Heart left ventricle (tissue), 16 donors: ENCODE results near the gene PALLD. TPM values are rescaled to one million over a fixed set of nuclear protein-coding genes. Genes with fewer than 3 reads are reported as not detected.

ENCODE experiments used
- ATAC-seq, 4 donors: fragments of 200-7000 bp; cut with Tn5 transposase; one replicate each; pipeline ENCODE4 v1.9.1; 2020 to 2022; ENCODE audit warnings: moderate library complexity in 4 of 4, mild to moderate bottlenecking in 3 of 4, moderate number of reproducible peaks in 1 of 4
- DNase-seq, 5 donors: peaks; one replicate each; pipeline ENCODE4 v3.0.0-alpha.2; 2020
- H3K27ac ChIP-seq, 12 donors: fragments of 200-600 bp; sonication (generic) in 4 of 12; one replicate each; pipeline versions ENCODE4 v1.5.0 to v1.8.0; 2016 to 2022; ENCODE audit warnings: mild to moderate bottlenecking in 2 of 12
- H3K27me3 ChIP-seq, 9 donors: fragments of 200-600 bp; sonication (generic) in 2 of 9; one replicate each; pipeline versions ENCODE4 v1.5.1 to v1.8.0; 2016 to 2022; ENCODE audit warnings: mild to moderate bottlenecking in 3 of 9
- H3K36me3 ChIP-seq, 9 donors: fragments of 200-600 bp; sonication (generic) in 2 of 9; one replicate each; pipeline versions ENCODE4 v1.5.0 to v1.8.0; 2018 to 2022; ENCODE audit warnings: mild to moderate bottlenecking in 2 of 9
- H3K4me1 ChIP-seq, 12 donors: fragments of 200-600 bp; sonication (generic) in 4 of 12; one replicate each; pipeline versions ENCODE4 v1.5.0 to v1.8.0; 2016 to 2022; ENCODE audit warnings: mild to moderate bottlenecking in 3 of 12
- H3K4me3 ChIP-seq, 12 donors: fragments of 200-600 bp; sonication (generic) in 4 of 12; one replicate each; pipeline versions ENCODE4 v1.5.0 to v1.8.0; 2017 to 2022; ENCODE audit warnings: mild to moderate bottlenecking in 9 of 12, moderate library complexity in 4 of 12
- H3K9me3 ChIP-seq, 12 donors: fragments of 200-600 bp; sonication (generic) in 4 of 12; one replicate each; pipeline versions ENCODE4 v1.5.0 to v1.8.0; 2016 to 2022; ENCODE audit warnings: mild to moderate bottlenecking in 1 of 12
- POLR2A ChIP-seq, 2 donors: fragments of 450-650 bp; IDR thresholded peaks; one replicate each; pipeline ENCODE4 v1.6.1; 2017; ENCODE audit warnings: antibody characterized with exemption in 2 of 2, mild to moderate bottlenecking in 2 of 2, moderate library complexity in 2 of 2
- WGBS, 4 donors: extraction: QIAGEN DNeasy Blood & Tissue Kit in 2 of 4; methylation state at CpG; one replicate each; pipeline versions ENCODE4 v1.1.5 to v1.1.7; 2013 to 2018; 5-methylcytosine and 5-hydroxymethylcytosine counted together
- intact Hi-C, 10 donors: fragments of 100-400 bp; cut with DNase I; formaldehyde crosslinking; loops; one replicate each; pipeline versions ENCODE4 v1.11.1 to v1.14.2; 2022
- polyA plus RNA-seq, 2 donors: library from polyadenylated mRNA; stranded (reverse); fragments of 200-250 nt; gene quantifications; one replicate each; pipeline ENCODE4 v1.2.3, GENCODE V29; 2013
- total RNA-seq, 9 donors: library from RNA; depleted of rRNA in 2 of 9; stranded (reverse); fragments of >200 nt in 2 of 9; fragmentation: NEBNext Ultra II Directional in 3 of 9; extraction: Animal tissue kit (Norgen Biotek cat#: 25700) in 3 of 9; gene quantifications; one replicate each; pipeline versions ENCODE4 v1.1.0 to v1.2.4, GENCODE V29; 2016 to 2023
- TF ChIP-seq, protein P1 (sequence below), 12 donors: fragments of 200-600 bp; sonication (generic) in 4 of 12; IDR thresholded peaks; one replicate each; pipeline versions ENCODE4 v1.5.0 to v1.8.0; 2018 to 2022; ENCODE audit warnings: antibody characterized with exemption in 12 of 12, mild to moderate bottlenecking in 5 of 12
- donor health status: ischemic (EF 13 %, LVEDD 7.1; RV severe dilation, severe dysfunction).
- donor health status: healthy with polysubstance abuse.
- donor health status: DM: no; HTN: yes; CAD: no.
- donor health status: DM: no; HTN: no; CAD: no.
- donor health status: ischemic (EF 25% LVEDD 6.9; RV normal size, moderate dysfunction).
- donor health status: ischemic (EF 25% LVEDD 5.7; RV mildly dilated, moderate dysfunction).
- donor health status: healthy.
- donor health status: DM: yes; HTN: yes; CAD: no.
- donor health status: ischemic (EF 35%, LVEDD 5.7; RV mildly dilated, moderate dysfunction).
- donor health status: nonischemic (EF 11% LVEDD 7.7; RV severe dilation, severe dysfunction).
- donor health status: DM: yes; HTN: yes; CAD: no.
- donor health status: PGD.
- donor health status: ischemic (EF 29% LVEDD 5.4; RV normal size, mild dysfunction).
- donor health status: nonischemic (EF 23%, LVEDD 6.1; RV moderate dilation, normal function).

PALLD gene
- total and polyA plus RNA-seq, 11 donors: 193 to 1,428 (median 1,015) TPM

DNA sequence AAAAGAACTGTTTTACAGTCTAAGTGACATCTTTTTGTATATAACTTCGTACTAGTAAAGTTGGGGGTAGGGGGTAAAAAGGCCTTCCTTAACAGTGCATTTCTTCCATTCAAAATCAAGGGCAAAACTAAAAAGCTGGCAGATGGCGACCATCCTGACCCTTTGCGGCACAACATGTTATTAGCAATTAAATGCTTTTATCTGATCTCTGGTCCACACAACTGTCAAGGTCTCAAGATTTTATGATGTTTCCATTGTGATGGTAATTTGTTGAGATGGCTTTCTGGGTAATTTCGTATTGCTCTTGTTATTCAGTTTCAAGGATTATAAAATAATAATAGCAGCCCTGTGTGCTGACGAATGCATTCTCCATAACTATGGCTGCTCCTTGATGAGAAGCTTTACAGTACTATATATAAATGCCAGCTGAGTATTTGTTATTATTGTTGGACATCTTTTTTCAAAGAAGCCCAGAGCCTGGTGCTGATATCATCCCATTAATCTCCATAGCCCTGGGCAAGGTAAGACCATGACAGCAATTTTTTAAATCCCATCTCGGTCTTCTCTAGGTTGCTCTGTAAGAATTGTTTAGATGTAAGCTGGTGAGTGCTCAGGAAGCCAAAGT is 423.7 kb downstream of the PALLD start:
- DNase-seq (no peak), ATAC-seq (no peak)
- H3K27me3 ChIP-seq: no peaks in the 10 kb centered on the region
- H3K36me3 ChIP-seq: peaks cover 0 to 93% (median 61%) of the 10 kb centered on the region in 9 donors
- no peak overlapping the region for H3K4me3 ChIP-seq
- WGBS, 4 donors: 78 to 87% (median 86%) methylated on average over 6 of the region's 6 CpGs
- no peaks in the 10 kb centered on the region for H3K9me3 ChIP-seq
- H3K4me1 ChIP-seq: peaks cover 0 to 17% (median 0%) of the 10 kb centered on the region in 12 donors
- TF ChIP-seq, protein P1, sequence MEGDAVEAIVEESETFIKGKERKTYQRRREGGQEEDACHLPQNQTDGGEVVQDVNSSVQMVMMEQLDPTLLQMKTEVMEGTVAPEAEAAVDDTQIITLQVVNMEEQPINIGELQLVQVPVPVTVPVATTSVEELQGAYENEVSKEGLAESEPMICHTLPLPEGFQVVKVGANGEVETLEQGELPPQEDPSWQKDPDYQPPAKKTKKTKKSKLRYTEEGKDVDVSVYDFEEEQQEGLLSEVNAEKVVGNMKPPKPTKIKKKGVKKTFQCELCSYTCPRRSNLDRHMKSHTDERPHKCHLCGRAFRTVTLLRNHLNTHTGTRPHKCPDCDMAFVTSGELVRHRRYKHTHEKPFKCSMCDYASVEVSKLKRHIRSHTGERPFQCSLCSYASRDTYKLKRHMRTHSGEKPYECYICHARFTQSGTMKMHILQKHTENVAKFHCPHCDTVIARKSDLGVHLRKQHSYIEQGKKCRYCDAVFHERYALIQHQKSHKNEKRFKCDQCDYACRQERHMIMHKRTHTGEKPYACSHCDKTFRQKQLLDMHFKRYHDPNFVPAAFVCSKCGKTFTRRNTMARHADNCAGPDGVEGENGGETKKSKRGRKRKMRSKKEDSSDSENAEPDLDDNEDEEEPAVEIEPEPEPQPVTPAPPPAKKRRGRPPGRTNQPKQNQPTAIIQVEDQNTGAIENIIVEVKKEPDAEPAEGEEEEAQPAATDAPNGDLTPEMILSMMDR (IDR thresholded peaks at IDR 0.05): no peak
- TF ChIP-seq POLR2A (IDR thresholded peaks at IDR 0.05): no peak
- peak overlapping the region in 9 of 12 donors; percentile 29 to 65 (median 37) for H3K27ac ChIP-seq
- intact Hi-C loops: loop anchor here in 9 of 10 donors (2.0 to 10.0 kb wide), 11 partner anchors 74 to 736 kb away; no protein-coding TSS in a partner anchor

DNA sequence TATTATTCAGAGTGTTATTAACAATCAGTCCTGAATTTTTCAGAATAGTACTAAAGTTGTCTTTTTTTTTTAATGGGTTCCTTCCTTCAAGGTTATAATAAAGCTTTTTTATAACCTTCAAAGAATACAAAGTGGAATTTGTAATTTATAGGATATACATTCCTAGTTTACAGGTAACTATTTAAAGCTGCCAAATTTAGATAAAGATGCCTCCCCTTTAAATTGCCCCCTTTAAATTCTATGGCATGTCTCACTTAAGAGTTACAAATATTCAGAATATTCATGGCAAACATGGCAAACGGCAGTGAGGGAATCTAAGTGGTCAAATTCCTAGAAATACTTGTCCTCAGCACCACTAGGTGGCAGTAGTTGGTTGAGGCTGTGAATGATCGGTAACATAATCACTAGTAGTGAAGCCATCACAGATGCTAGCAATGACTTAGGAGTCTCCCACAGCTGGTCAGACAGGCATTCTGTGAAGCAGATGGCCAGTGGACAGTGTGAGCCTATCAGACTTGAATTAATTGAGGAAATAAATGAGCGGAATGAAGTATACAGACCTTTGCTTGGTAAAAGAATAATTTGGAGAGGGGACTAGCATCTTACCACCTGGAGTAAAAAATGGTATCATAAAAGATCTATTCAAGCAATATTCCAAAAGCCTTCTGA is 426.8 kb downstream of the PALLD start:
- no peaks in the 10 kb centered on the region for H3K27me3 ChIP-seq
- WGBS, 4 donors: 18 to 19% (median 19%) methylated on average over 3 of the region's 3 CpGs
- H3K36me3 ChIP-seq: peaks cover 0 to 95% (median 79%) of the 10 kb centered on the region in 9 donors
- intact Hi-C loops: loop anchor here (1.0 to 10.0 kb wide), 15 partner anchors 71 to 739 kb away; no protein-coding TSS in a partner anchor
- H3K4me3 ChIP-seq: no peak overlapping the region
- H3K9me3 ChIP-seq: no peaks in the 10 kb centered on the region
- H3K4me1 ChIP-seq: peaks cover 0 to 17% (median 0%) of the 10 kb centered on the region in 12 donors
- no peak for TF ChIP-seq POLR2A (IDR thresholded peaks at IDR 0.05)
- TF ChIP-seq, protein P1 (IDR thresholded peaks at IDR 0.05): peak; percentile 64 to 89 (median 72)
- DNase-seq: peak in 3 of 5 donors; percentile 36 to 56 (median 49)
- no peak overlapping the region for H3K27ac ChIP-seq
- ATAC-seq: peak in 3 of 4 donors; percentile 25 to 47 (median 26)

DNA sequence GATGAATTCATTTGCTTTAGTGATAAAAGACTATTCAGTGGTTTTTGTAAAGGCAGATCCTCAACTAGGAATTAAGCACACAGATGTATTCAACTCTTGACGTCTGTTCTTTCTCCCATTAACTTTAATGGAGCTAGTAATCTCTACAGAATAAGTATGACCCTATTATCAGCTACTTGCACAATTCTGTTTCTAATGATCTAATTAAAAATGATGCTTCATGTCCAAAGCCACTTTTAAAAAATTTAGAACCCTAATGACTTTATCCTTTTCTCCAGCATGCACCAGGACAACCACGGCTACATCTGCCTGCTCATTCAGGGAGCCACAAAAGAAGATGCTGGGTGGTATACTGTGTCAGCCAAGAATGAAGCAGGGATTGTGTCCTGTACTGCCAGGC is 427.8 kb downstream of the PALLD start:
- Histone ChIP-seq H3K4me3 (no peak overlapping the region), H3K9me3 (no peaks in the 10 kb centered on the region), H3K27ac (no peak overlapping the region), H3K36me3 (peaks cover 0 to 97% (median 84%) of the 10 kb centered on the region in 9 donors), H3K4me1 (peaks cover 0 to 11% (median 0%) of the 10 kb centered on the region in 12 donors), H3K27me3 (no peaks in the 10 kb centered on the region)
- 81 to 92% (median 92%) methylated on average over 2 of the region's 2 CpGs for WGBS, 4 donors
- TF ChIP-seq, protein P1 (IDR thresholded peaks at IDR 0.05): no peak
- TF ChIP-seq POLR2A (IDR thresholded peaks at IDR 0.05): no peak
- DNase-seq (no peak), ATAC-seq (no peak)
- intact Hi-C loops: loop anchor here (5.0 to 10.0 kb wide), 11 partner anchors 70 to 740 kb away; no protein-coding TSS in a partner anchor
